HEK293 (cell line): Measurements from ENCODE around the gene RNF214.
"Not testable (repeated sequence)": the region's sequence is repeated elsewhere in the genome, so short reads cannot be mapped to it uniquely, and the experiment has no call there.

Source experiments
- CTCF ChIA-PET: fragments of 350-600 bp; formaldehyde crosslinking; extraction: SDS; loops from one replicate; lab custom pipeline; 2021; ENCODE audit warnings: antibody characterized with exemption; lab: Yijun Ruan, JAX
- POLR2A ChIA-PET: fragments of 300-600 bp; formaldehyde crosslinking; extraction: SDS; loops from one replicate; lab custom pipeline; 2020; ENCODE audit warnings: antibody characterized with exemption, inconsistent platforms; lab: Yijun Ruan, JAX
- H3K27ac ChIP-seq: fragments of 200-500 bp; sonication (Bioruptor generic); 2 replicates; pipeline ENCODE4 v1.5.1; 2014; ENCODE audit warnings: low read depth, low read length, control low read depth, inconsistent platforms; ENCODE audit errors: extremely low read depth
- H3K36me3 ChIP-seq, 2 experiments: fragments of 200-500 bp in 1 of 2; sonication (Bioruptor generic) in 1 of 2; 1 replicate in 1 of 2; 2 replicates in 1 of 2; pipeline ENCODE4 v1.5.1; 2014 to 2017; ENCODE audit warnings: inconsistent platforms in 2 of 2, low read length in 2 of 2; ENCODE audit not compliant: control insufficient read depth in 2 of 2, insufficient read depth in 1 of 2
- H3K4me1 ChIP-seq: fragments of 200-500 bp; sonication (Bioruptor generic); 2 replicates; pipeline ENCODE4 v1.5.1; 2014; ENCODE audit warnings: mild to moderate bottlenecking, low read length, inconsistent platforms; ENCODE audit not compliant: control insufficient read depth, insufficient read depth
- H3K4me3 ChIP-seq: 2 replicates; pipeline ENCODE4 v1.5.1; 2011; ENCODE audit warnings: low read depth, mild to moderate bottlenecking, control low read depth, low read length, moderate library complexity
- H3K9me3 ChIP-seq: fragments of 200-500 bp; sonication (Bioruptor generic); 2 replicates; pipeline ENCODE4 v1.5.1; 2014; ENCODE audit warnings: low read depth, low read length, inconsistent platforms; ENCODE audit not compliant: control insufficient read depth, insufficient read depth
- KLF9 ChIP-seq: fragments of 450-650 bp; formaldehyde crosslinking; IDR thresholded peaks from 2 replicates; pipeline ENCODE4 v1.5.1; 2016; ENCODE audit warnings: missing biosample characterization, missing genetic modification characterization, low read depth
- OSR2 ChIP-seq: fragments of 450-650 bp; formaldehyde crosslinking; IDR thresholded peaks from 2 replicates; pipeline ENCODE4 v1.5.1; 2016; ENCODE audit warnings: missing biosample characterization, missing genetic modification characterization
- ZNF10 ChIP-seq: fragments of 450-650 bp; formaldehyde crosslinking; IDR thresholded peaks from 2 replicates; pipeline ENCODE4 v1.5.1; 2017; ENCODE audit warnings: missing biosample characterization, missing genetic modification characterization
- ZNF121 ChIP-seq: fragments of 450-650 bp; formaldehyde crosslinking; IDR thresholded peaks from 2 replicates; pipeline ENCODE4 v1.5.1; 2016; ENCODE audit warnings: missing biosample characterization, missing genetic modification characterization
- ZNF133 ChIP-seq: fragments of 450-650 bp; formaldehyde crosslinking; IDR thresholded peaks from 2 replicates; pipeline ENCODE4 v1.5.1; 2016; ENCODE audit warnings: missing biosample characterization, missing genetic modification characterization
- ZNF146 ChIP-seq: fragments of 450-650 bp; formaldehyde crosslinking; IDR thresholded peaks from 2 replicates; pipeline ENCODE4 v1.5.1; 2016; ENCODE audit warnings: missing biosample characterization, missing genetic modification characterization
- ZNF148 ChIP-seq: fragments of 450-650 bp; formaldehyde crosslinking; IDR thresholded peaks from 2 replicates; pipeline ENCODE4 v1.5.0; 2017; ENCODE audit warnings: missing biosample characterization, missing genetic modification characterization, borderline replicate concordance
- ZNF24 ChIP-seq: fragments of 450-650 bp; formaldehyde crosslinking; IDR thresholded peaks from 2 replicates; pipeline ENCODE4 v1.5.1; 2016; ENCODE audit warnings: missing biosample characterization, missing genetic modification characterization
- ZNF362 ChIP-seq: fragments of 450-650 bp; formaldehyde crosslinking; IDR thresholded peaks from 2 replicates; pipeline ENCODE4 v1.5.1; 2016; ENCODE audit warnings: missing biosample characterization, missing genetic modification characterization
- ZNF433 ChIP-seq: fragments of 450-650 bp; formaldehyde crosslinking; IDR thresholded peaks from 2 replicates; pipeline ENCODE4 v1.5.1; 2016; ENCODE audit warnings: missing biosample characterization, missing genetic modification characterization, low read depth
- ZNF747 ChIP-seq: fragments of 450-650 bp; formaldehyde crosslinking; IDR thresholded peaks from 2 replicates; pipeline ENCODE4 v1.5.1; 2016; ENCODE audit warnings: missing biosample characterization, missing genetic modification characterization
- TF ChIP-seq, protein P1 (sequence below): fragments of 450-650 bp; formaldehyde crosslinking; IDR thresholded peaks from 2 replicates; pipeline ENCODE4 v1.5.1; 2016; ENCODE audit warnings: missing biosample characterization, missing genetic modification characterization

The RNF214 gene

GRCh38 chr11:117205211-117205818 lies 27.2 kb upstream of the RNF214 start:
- CTCF ChIA-PET, result no interaction called here
- peaks cover 0 to 23% of the 10 kb centered on the region in 2 experiments; a peak in 1 of 3 replicates for H3K36me3 ChIP-seq

DNA sequence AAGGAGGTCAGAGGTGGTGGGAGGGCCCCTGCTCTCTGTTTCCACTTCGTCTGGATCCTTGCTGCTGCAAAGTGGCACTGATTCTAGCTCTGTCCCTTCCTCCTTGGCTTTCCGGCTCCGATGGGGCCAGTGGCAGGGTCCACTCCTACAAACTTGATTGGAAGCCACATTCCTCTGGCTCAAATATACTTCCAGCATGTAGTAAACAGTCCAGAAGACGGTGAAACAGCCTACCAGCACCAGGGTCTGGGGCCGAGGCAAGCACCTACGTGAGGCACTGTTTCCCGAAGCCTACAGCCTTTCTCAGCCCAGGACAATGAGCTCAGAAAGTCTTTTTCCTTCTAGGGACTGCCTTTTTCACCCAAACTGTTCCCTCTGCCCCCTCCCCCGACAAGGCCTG lies 26.4 kb upstream of the RNF214 start:
- H3K9me3 ChIP-seq, H3K4me3 ChIP-seq, H3K4me1 ChIP-seq, POLR2A ChIA-PET, H3K27ac ChIP-seq, CTCF ChIA-PET: not testable (repeated sequence)
- peaks cover 0 to 23% of the 10 kb centered on the region in 2 experiments; a peak in 1 of 3 replicates for H3K36me3 ChIP-seq

More at GRCh38 chr11:117205211-117205818, 27.2 kb upstream of the RNF214 start:
- TF ChIP-seq, protein P1, sequence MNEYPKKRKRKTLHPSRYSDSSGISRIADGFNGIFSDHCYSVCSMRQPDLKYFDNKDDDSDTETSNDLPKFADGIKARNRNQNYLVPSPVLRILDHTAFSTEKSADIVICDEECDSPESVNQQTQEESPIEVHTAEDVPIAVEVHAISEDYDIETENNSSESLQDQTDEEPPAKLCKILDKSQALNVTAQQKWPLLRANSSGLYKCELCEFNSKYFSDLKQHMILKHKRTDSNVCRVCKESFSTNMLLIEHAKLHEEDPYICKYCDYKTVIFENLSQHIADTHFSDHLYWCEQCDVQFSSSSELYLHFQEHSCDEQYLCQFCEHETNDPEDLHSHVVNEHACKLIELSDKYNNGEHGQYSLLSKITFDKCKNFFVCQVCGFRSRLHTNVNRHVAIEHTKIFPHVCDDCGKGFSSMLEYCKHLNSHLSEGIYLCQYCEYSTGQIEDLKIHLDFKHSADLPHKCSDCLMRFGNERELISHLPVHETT, result no peak
- TF ChIP-seq OSR2 (tag by site-specific recombination) (no peak), ZNF133 (tag by site-specific recombination) (no peak), ZNF362 (tag by site-specific recombination) (no peak), KLF9 (tag by site-specific recombination) (no peak), ZNF146 (no peak), ZNF747 (tag by site-specific recombination) (no peak), ZNF121 (tag by site-specific recombination) (no peak), ZNF10 (tag by site-specific recombination) (no peak), ZNF148 (tag by site-specific recombination) (no peak), ZNF433 (tag by site-specific recombination) (no peak), ZNF24 (tag by site-specific recombination) (no peak)
- TF ChIP-seq, all 188 proteins: peak for 0
- Histone ChIP-seq H3K4me3 (no peak overlapping the region), H3K9me3 (no peaks in the 10 kb centered on the region), H3K27ac (no peak overlapping the region), H3K4me1 (no peaks in the 10 kb centered on the region)
- POLR2A ChIA-PET, result no interaction called here

GRCh38 chr11:117206859-117207258 lies 25.6 kb upstream of the RNF214 start:
- H3K27ac ChIP-seq, H3K4me1 ChIP-seq, POLR2A ChIA-PET, H3K4me3 ChIP-seq, H3K9me3 ChIP-seq, CTCF ChIA-PET: not testable (repeated sequence)
- peaks cover 0 to 30% of the 10 kb centered on the region in 2 experiments; a peak in 1 of 3 replicates for H3K36me3 ChIP-seq

DNA sequence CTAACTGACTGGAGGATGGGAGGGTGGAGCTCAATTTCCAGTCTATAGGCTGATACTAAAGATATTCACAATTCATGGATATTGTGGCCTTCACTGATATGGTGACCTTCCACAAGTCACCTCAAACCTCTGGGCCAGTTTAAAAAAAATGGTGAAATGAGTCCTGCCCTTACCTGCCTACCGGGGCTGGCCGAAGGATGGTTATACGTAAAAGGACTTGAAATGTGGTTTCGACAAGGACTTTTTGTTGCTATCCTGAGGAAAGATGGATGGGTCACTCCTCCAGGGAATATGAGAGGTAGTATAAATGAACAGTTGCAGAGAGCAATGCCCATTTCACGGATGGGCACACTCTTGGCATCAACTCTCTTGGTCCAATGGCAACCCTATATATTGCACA lies 25.0 kb upstream of the RNF214 start:
- H3K36me3 ChIP-seq, result peaks cover 0 to 30% of the 10 kb centered on the region in 2 experiments; a peak in 1 of 3 replicates
- H3K9me3 ChIP-seq, POLR2A ChIA-PET, H3K4me1 ChIP-seq, H3K27ac ChIP-seq, H3K4me3 ChIP-seq, CTCF ChIA-PET: not testable (repeated sequence)

GRCh38 chr11:117208710-117209109 lies 23.8 kb upstream of the RNF214 start:
- H3K4me1 ChIP-seq, H3K27ac ChIP-seq, POLR2A ChIA-PET, H3K9me3 ChIP-seq, CTCF ChIA-PET, H3K4me3 ChIP-seq: not testable (repeated sequence)
- H3K36me3 ChIP-seq, result peaks cover 0 to 40% of the 10 kb centered on the region in 2 experiments; a peak in 1 of 3 replicates

- H3K27ac ChIP-seq, H3K9me3 ChIP-seq, H3K4me1 ChIP-seq, POLR2A ChIA-PET, H3K4me3 ChIP-seq: not testable (repeated sequence)
- CTCF ChIA-PET, result interaction anchor here (1.2 kb wide), 1 partner anchor 8 kb away, joined by 4 read pairs; no protein-coding TSS in a partner anchor
- peaks cover 0 to 39% of the 10 kb centered on the region in 2 experiments; a peak in 1 of 3 replicates for H3K36me3 ChIP-seq
Measured at GRCh38 chr11:117209351-117210125, 22.9 kb upstream of the RNF214 start.
